ENCODE measurements around the gene TP63.

- TF ChIP-seq CTCF (conservative IDR thresholded peaks at IDR 0.05; ENCODE audit: low read depth, low read length): no peak
- TF ChIP-seq EZH2 (IDR thresholded peaks at IDR 0.05; ENCODE audit: borderline replicate concordance, low read depth, low read length, poor library complexity, severe bottlenecking): no peak
Measured at GRCh38 chr3:189824629-189825312, 193.6 kb downstream of the TP63 start.
